NCI-H2171 (cell line): ENCODE measurements around the gene ZNF333.
"Not testable (repeated sequence)": the region's sequence is repeated elsewhere in the genome, so short reads cannot be mapped to it uniquely, and the experiment has no call there.

Source experiments
- DNase-seq: peaks from one replicate; lab custom pipeline; 2025; lab: John Stamatoyannopoulos, UW

ZNF333 gene

DNA sequence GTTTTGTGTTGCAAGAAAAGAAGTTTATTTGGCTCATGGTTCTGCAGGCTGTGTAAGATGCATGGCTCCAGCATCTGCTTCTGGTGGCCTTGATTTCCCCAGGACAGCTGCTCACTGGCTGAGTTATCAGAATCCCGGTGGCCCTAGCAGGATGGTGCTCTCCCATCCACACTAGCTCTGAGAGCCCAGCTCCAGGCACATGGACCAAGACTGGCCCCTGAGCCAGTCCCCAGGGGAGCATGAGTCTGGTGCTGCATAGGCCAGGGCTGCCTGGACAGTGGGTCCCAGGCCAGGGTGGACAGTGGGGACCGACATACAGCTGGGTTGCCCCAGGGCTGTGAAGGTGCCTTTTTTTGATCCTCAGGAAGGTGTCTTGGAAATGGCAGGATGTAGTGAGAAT is 78.2 kb downstream of the ZNF333 start:
- no peak for DNase-seq

DNA sequence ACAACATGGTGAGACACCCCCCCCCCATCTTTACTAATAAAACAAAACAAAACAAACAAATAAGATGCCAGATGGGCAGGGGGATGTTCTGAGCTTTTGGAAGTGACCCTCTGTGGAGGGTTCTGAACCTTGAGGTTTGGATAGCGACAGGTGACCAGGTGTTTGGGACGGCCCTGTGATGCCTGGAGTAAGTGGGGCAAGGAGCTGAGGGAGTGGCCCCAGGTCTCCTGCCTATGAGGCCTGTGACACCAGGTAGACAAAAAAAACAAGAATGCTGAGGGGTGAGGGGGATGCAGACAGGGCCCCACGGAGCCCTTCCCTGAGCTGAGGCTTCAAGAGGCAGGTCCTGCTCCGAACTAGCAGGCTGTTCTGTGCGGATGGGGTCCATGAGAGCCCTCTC is 79.4 kb downstream of the ZNF333 start:
- DNase-seq, result no peak

DNA sequence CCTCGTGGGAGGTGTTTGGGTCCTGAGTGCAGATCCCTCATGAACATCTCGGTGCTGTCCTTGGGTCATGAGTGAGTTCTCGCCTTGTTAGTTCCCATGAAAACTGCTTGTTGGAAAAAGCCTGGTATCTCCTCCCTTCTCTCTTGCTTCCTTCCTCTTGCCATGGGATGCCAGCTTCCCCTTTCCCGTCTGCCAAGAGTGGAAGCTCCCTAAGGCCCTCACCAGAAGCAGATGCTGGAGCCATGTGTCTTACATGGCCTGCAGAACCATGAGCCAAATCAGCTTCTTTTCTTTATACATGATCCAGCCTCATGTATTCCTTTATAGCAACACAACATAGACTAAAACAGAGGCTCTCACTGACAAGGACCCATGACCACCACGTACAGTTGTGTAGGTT is 80.3 kb downstream of the ZNF333 start:
- DNase-seq, result no peak

DNA sequence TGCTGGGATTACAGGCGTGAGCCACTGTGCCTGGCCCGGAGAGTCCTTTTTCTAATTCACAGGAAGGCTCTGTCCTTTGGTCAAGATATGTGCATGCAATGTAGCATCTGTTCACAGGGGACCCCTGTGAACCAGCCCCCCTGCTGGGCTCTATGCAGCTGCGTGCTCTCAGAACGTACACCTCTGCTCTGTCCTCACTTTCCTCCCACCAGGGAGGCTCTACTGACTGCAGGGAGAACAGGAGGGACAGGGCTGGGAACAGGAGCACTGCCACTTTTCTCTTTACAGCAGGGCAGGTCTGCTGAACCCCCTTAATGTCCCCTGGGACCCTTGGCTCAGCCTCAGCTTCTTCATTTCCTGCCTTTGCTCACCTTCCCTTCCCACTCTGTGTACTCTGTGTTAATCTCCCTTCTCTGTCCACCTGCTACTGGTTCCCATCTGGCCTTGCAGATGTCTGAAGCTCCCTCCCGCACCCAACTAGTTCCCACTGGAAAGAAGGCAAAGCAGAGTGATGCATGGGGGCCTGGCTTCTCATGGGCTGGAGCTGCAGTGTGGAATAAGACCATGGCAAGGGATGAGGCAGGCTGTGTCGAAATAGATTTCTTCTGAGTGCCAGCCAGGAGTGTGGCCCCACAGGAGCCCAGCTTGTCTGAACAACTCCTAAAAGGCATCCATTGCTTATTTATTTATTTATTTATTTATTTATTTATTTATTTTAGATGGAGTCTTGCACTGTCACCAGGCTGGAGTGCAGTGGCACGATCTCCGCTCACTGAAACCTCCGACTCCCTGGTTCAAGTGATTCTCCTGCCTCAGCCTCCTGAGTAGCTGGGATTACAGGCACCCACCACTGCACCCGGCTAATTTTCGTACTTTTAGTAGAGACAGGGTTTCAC is 81.3 kb downstream of the ZNF333 start:
- DNase-seq, result no peak

DNA sequence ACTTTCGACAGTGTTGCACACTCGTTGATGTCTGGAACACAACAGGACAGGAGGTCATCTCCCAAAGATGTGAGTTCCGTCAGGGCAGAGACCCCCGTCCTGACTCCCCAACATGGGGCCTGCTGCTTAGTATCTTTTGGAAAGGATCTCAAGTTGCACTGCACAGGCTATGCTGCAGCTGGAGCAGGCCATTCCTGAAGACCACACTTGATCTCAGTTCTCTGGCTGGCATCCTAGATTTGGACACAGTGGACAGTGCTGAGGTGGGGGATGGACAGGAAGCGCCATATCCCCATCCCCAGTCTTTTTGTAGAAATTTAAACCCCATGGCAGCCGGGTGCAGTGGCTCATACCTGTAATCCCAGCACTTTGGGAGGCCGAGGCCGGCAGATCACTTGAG is 82.6 kb downstream of the ZNF333 start:
- no peak for DNase-seq

DNA sequence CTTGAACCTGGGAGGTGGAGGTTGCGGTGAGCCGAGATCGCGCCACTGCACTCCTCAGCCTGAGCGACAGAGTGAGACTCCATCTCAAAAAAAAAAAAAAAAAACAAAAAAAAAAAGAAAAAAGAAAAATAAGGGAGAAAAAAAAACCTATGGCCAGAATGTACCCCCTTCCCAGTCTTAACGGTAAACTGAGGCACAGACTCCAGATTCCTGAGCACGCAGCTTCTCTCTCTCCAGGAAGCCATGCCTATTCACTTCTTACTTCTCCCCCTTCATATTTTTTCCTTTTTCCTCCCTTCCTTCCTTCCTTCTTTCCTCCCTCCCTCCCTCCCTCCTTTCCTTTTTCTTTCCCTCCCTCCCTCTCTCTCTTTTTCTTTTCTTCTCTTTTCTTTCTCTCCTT is 83.1 kb downstream of the ZNF333 start:
- DNase-seq, result no peak

DNA sequence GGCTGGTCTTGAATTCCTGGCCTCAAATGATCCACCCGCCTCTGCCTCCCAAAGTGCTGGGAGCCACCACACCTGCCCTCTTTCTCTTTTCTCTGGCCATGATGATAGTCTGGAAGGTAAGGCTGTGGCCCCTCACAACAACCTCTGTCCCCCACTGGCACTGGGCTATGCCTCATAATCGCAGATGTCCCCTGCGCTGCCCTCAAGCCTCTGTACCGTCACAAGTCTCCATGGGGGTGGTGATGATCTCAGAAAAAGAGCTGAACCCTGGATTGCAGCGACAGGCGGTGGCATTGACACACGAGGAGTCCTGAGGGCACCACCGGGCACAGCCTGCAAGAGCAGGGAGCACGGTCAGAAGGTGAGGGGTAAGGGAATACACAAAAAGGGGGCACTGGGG is 83.9 kb downstream of the ZNF333 start:
- DNase-seq, result not testable (repeated sequence)

DNA sequence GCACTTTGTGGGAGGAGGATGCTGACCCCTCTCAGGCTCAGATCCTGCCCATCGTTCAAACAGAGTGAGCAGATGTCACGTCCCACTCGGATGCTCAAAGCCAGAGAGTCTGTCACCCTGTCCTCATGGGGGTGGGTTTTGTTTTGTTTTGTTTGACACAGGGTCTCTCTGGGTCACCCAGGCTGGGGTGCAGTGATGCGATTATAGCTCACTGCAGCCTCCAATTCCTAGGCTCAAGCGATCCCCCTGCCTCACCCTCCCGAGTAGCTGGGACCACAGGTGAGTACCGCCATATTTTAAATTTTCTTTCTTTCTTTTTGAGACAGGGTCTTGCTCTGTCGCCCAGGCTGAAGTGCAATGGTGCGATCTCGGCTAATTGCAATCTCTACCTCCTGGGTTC is 84.5 kb downstream of the ZNF333 start:
- DNase-seq, result no peak

DNA sequence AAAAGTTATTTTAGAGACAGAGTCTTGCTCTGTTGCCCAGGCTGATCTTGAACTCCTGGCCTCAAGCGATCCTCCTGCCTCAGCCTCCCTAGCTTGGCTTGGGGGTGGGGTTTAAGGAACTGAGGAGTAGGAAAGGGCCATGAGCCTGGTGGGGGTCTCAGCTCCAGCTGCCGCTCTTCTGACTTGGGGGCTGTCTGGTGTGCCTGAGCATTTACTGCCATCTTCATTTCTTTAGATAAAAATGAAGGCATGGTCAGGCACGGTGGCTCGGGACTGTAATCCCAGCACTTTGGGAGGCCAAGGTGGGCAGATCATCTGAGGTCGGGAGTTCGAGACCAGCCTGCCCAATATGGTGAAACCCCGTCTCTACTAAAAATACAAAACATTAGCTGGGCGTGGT is 85.5 kb downstream of the ZNF333 start:
- not testable (repeated sequence) for DNase-seq

DNA sequence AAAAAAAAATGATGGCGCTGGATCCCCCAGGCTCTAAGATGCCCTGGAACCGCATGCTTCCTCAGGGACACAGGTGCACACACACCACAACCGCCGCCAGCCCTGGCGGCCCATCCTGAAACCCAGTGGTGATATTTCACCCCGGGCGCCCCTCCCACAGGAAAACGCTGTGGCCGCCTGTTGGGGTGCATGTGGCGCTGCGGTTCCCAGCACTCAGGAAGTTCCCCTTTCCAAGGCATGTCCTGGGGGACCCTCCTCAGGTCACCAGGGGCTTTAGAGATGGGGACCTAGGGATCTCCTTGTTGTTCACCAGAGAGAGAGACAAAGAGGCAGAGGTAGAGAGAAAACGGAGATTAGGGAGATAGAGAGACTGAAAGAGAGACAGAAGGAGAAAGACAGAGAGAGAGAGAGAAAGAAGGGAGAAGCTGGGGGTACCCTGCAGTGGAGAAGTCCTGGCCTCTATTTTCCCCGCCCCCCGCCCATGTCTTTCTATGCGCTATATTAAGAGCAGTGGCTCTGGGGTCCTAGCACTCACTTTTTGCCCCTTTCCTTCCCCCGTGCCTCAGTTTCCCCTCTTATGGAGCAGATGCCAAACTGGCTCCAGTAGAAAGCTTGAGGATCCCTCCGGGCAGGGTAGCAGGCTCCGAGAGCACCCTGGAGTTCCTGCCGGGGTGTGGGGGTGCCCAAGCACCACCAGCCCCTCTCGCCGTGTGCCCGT is 86.2 kb downstream of the ZNF333 start:
- no peak for DNase-seq

DNA sequence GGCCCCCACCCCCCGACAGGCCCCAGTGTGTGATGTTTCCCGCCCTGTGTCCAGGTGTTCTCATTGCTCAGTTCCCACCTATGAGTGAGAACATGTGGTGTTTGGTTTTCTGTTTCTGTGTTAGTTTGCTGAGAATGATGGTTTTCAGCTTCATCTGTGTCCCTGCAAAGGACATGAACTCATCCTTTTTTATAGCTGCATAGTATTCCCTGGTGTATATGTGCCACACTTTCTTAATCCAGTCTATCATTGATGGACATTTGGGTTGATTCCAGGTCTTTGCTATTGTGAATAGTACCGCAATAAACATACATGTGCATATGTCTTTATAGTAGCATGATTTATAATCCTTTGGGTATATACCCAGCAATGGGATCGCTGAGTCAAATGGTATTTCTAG is 87.8 kb downstream of the ZNF333 start:
- DNase-seq, result not testable (repeated sequence)

DNA sequence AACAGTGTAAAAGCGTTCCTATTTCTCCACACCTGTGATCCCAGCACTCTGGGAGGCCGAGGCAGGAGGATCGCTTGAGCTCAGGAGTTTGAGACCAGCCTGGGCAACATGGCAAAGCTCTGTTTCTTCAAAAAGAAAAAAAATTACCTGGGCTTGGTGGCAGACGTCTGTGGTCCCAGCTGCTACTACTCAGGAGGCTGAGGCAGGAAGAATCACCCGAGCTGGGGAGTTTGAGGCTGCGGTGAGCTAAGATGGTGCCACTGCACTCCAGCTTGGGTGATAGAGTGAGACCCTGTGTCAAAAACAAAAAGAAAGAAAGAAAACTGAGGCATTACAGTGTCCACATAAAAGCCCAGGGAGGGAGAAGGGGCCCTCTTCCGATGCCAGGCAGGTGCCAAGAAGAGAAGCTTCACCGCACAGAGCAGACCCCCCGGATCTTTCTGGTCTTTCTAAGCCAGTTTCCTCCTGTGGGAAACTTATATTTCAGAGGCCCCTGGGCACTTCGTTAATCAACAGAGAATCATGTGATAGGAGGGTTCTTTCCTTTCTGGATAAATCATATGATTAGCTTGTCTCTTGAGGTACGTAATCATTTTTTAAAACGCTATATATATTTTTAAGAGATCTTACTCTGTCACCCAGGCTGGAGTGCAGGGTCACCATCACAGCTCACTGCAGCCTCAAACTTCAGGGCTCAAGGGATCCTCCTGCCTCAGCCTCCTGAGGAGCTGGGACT is 88.4 kb downstream of the ZNF333 start, which contains the start of gene ADGRE2:
TSS of gene ADGRE2 (minus strand) at position 451 of the 736 bp plus-strand sequence. CDS start 1,804 bp downstream, outside the sequence.
- DNase-seq, result not testable (repeated sequence)

DNA sequence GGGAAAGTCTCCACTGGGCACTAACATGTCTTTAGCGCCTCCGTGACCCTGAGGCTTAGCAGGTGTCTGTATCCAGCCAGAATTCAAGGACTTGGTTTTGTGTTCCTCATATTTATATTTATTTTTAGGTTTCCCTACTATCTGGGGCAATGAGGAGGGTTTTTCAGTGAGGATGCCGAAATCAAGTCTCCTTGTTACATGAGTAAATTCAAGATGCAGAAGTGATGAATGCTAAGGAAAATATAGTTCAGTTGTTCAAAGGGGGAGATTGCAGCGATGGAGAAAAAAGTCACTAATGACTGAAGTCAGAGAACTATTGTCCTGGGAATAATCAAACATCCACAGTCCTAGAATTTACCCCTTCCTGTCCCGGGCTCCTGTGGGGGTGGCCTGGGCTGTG is 89.3 kb downstream of the ZNF333 start:
- no peak for DNase-seq

DNA sequence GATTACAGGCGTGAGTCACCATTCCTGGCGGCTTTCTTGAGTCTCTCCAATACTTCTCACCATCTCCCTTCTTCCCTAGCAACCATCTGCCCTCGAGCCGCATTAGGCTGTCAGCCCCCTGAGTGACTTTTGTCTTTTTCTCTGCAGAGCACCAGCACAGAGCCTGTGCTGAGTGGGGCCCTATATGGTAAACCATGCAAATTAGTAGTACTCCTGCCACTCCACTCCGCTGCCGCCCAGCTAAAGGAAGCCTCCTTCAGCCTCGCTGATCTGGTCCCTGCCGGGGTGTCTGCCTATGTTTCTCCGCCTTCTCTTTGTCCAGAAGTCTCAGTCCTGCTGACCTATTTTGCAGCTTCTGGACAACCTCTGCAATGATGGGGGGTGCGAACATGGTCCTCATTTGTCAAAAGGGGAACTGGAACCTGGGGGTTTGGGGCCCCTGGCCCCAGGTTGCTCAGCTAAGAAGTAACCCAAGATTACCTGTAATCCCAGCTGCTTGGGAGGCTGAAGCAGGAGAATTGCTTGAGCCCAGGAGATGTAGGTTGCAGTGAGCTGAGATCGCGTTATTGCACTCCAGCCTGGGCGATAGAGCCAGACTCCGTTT is 90.9 kb downstream of the ZNF333 start:
- DNase-seq, result not testable (repeated sequence)

DNA sequence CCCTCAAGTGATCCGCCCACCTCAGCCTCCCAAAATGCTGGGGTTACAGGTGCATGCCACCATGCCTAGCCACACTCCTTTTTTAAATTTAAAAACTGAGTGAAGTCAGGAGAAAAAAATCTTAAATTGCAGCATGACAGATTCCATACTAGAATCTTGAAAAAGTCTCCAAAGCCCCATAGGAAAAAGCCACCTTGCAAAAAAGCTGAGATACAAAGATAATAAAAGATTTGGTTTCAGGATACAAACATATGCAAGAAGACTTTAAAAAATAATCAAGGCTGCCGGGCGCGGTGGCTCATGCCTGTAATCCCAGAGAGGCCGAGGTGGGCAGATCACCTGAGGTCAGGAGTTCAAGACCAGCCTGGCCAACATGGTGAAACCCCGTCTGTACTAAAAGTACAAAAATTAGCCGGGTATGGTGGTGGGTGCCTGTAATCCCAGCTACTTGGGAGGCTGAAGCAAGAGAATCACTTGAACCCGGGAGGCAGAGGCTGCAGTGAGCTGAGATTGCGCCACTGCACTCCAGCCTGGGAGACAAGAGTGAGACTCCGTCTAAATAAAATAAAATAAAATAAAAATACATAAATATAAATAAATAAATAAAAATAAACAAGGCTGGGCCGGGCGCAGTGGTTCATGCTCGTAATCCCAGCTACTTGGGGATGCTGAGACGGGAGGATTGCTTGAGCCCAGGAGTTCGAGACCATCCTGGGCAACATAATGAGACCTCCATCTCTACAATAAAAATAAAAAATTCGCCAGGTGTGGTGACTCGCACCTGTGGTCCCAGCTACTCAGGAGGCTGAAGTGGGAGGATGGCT is 92.1 kb downstream of the ZNF333 start:
- DNase-seq, result not testable (repeated sequence)

DNA sequence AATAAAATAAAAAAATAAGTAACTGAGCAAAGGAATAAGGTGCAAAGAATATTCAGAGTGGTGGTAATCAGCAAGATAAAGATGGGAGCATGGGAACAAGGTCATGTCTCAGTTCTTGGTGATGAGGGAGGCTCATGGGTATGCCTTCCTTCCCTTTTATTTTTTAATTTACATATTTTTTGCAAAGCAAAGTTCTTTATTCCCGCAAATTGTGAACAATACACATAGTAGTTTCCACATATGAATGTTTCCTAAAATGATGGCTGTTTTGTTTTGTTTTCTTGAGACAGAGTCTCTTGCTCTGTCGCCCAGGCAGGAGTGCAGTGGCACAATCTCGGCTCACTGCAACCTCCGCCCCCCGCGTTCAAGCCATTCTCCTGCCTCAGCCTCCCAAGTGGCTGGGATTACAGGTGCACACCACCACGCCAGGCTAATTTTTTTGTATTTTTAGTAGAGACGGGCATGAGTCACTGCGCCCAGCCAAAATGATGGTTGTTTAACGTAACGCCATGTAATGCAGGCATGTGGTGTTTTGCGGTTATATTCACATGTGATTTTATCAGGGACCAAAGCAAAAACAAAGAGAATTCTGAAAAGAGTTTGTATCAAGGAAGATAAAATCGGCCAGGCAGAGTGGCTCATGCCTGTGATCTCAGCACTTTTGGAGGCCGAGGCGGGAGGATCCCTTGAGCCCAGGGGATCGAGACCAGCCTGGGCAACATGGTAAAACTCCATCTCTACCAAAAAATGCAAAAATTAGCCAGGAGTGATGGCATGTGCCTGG is 93.0 kb downstream of the ZNF333 start:
- DNase-seq, result no peak
